GM12878 (cell line): Measurements from ENCODE around the gene FBXW8. TPM values are rescaled to one million over a fixed set of nuclear protein-coding genes. Genes with fewer than 3 reads are reported as not detected.

ENCODE experiments used
- ATAC-seq: fragments of 200-7000 bp; cut with Tn5 transposase; 3 replicates; pipeline ENCODE4 v1.9.1; 2020; ENCODE audit warnings: mild to moderate bottlenecking, moderate library complexity
- BruUV-seq: library from RNA; stranded (reverse); fragments of 400-500 nt; replicated peaks from 2 replicates; lab custom pipeline; 2021; lab: Mats Ljungman, UMichigan
- CTCF ChIA-PET: fragments of 300-600 bp; sonication (Branson Sonifier 250); formaldehyde crosslinking; extraction: SDS; loops from one replicate; lab custom pipeline; 2021; ENCODE audit warnings: inconsistent platforms; lab: Yijun Ruan, JAX
- POLR2A ChIA-PET: fragments of 350-600 bp; formaldehyde crosslinking; extraction: SDS; loops from one replicate; lab custom pipeline; 2021; ENCODE audit warnings: inconsistent platforms; lab: Charles Lee
- RAD21 ChIA-PET: fragments of 300-600 bp; sonication (Branson Sonifier 250); formaldehyde crosslinking; loops from one replicate; lab custom pipeline; 2023; ENCODE audit warnings: antibody characterized with exemption; ENCODE audit not compliant: unreplicated experiment; lab: Charles Lee
- SMC1A ChIA-PET: fragments of 300-600 bp; sonication (Branson Sonifier 250); formaldehyde crosslinking; loops from one replicate; lab custom pipeline; 2023; ENCODE audit not compliant: unreplicated experiment, uncharacterized antibody; lab: Charles Lee
- DNase-seq: peaks from one replicate; pipeline ENCODE4 v3.0.0-alpha.2; 2011; ENCODE audit warnings: low read depth, low spot score
- FAIRE-seq: peaks from 3 replicates; lab custom pipeline; 2011; peaks lifted over from hg19 to GRCh38; lab: Jason Lieb, UNC
- H2AFZ ChIP-seq: 2 replicates; pipeline ENCODE4 v1.6.0; 2011; ENCODE audit warnings: low read depth, low read length, control low read depth; ENCODE audit not compliant: control insufficient read depth
- H3K27ac ChIP-seq: 2 replicates; pipeline ENCODE4 v1.5.1; 2011; ENCODE audit warnings: control low read depth; ENCODE audit not compliant: control insufficient read depth, insufficient read depth
- H3K27me3 ChIP-seq, 2 experiments: replicated peaks in 1 of 2; 2 replicates each; pipeline versions ENCODE4 v1.6.0 to v1.6.1; 2011; ENCODE audit warnings: low read length in 1 of 2; ENCODE audit not compliant: control insufficient read depth in 2 of 2, insufficient read depth in 2 of 2
- H3K36me3 ChIP-seq, 2 experiments: 2 replicates each; pipeline ENCODE4 v1.5.1; 2011; ENCODE audit warnings: low read length in 1 of 2; ENCODE audit not compliant: control insufficient read depth in 2 of 2, insufficient read depth in 2 of 2
- H3K4me1 ChIP-seq: 2 replicates; pipeline ENCODE4 v1.6.1; 2011; ENCODE audit warnings: mild to moderate bottlenecking, low read length, moderate library complexity, mixed read lengths; ENCODE audit not compliant: control insufficient read depth, insufficient read depth
- H3K4me2 ChIP-seq: 2 replicates; pipeline ENCODE4 v1.6.0; 2011; ENCODE audit warnings: control low read depth; ENCODE audit not compliant: control insufficient read depth, insufficient read depth
- H3K4me3 ChIP-seq: fragments of 200-600 bp; sonication (generic); 2 replicates; pipeline ENCODE4 v1.5.1; 2016
- H3K79me2 ChIP-seq: 2 replicates; pipeline ENCODE4 v1.6.0; 2011; ENCODE audit warnings: low read length; ENCODE audit not compliant: control insufficient read depth, insufficient read depth
- H3K9ac ChIP-seq: 2 replicates; pipeline ENCODE4 v1.8.0; 2011; ENCODE audit warnings: low read length, control low read depth, mixed read lengths; ENCODE audit not compliant: control insufficient read depth, insufficient read depth
- H3K9me3 ChIP-seq: replicated peaks from 3 replicates; pipeline ENCODE4 v1.5.1; 2011; ENCODE audit warnings: mild to moderate bottlenecking, low read length; ENCODE audit not compliant: control insufficient read depth, insufficient read depth
- H4K20me1 ChIP-seq: 2 replicates; pipeline ENCODE4 v1.6.0; 2011; ENCODE audit not compliant: control insufficient read depth, insufficient read depth
- HCFC1 ChIP-seq: fragments of 150-350 bp; IDR thresholded peaks from 2 replicates; pipeline ENCODE4 v1.6.1; 2014; ENCODE audit warnings: low read length
- KLF5 ChIP-seq: fragments of 450-650 bp; IDR thresholded peaks from 2 replicates; pipeline ENCODE4 v1.6.1; 2014; ENCODE audit warnings: mild to moderate bottlenecking; ENCODE audit not compliant: partially characterized antibody
- NFYB ChIP-seq: IDR thresholded peaks from 2 replicates; pipeline ENCODE4 v1.6.1; 2011; ENCODE audit warnings: low read depth, mild to moderate bottlenecking, low read length, improper control_type of control experiment, moderate library complexity; ENCODE audit not compliant: insufficient read depth
- NR2C2 ChIP-seq: IDR thresholded peaks from 2 replicates; pipeline ENCODE4 v1.6.1; 2011; ENCODE audit warnings: borderline replicate concordance, low read depth; ENCODE audit not compliant: control insufficient read depth, insufficient read length
- POLR2AphosphoS5 ChIP-seq: IDR thresholded peaks from 2 replicates; pipeline ENCODE4 v1.6.1; 2011; ENCODE audit warnings: mild to moderate bottlenecking, low read length, inconsistent platforms
- ZNF384 ChIP-seq: IDR thresholded peaks from 2 replicates; pipeline ENCODE4 v1.6.1; 2012; ENCODE audit warnings: low read depth, mild to moderate bottlenecking, low read length, improper control_type of control experiment, borderline replicate concordance
- WGBS: methylation state at CpG from one replicate; pipeline ENCODE4 v1.1.6; 2016; ENCODE audit warnings: low lambda C conversion rate; ENCODE audit not compliant: insufficient replicate concordance, insufficient coverage; ENCODE audit errors: missing lambda C conversion rate; 5-methylcytosine and 5-hydroxymethylcytosine counted together
- in situ Hi-C: fragments of 300-500 bp; cut with MboI; formaldehyde crosslinking; loops from 9 replicates; pipeline ENCODE4 v1.14.3; 2018; ENCODE audit warnings: mixed read lengths
- intact Hi-C: fragments of 100-400 bp; cut with micrococcal nuclease; formaldehyde crosslinking; loops from one replicate; pipeline ENCODE4 v1.14.2; 2022; ENCODE audit not compliant: unreplicated experiment
- polyA plus RNA-seq, 11 experiments: library from polyadenylated mRNA; depleted of rRNA in 4 of 11; unstranded in 6 of 11; stranded (reverse) in 5 of 11; fragments of >200 nt; fragmentation: Nextera tagmentation in 4 of 11; fragmentation: Illumina TruSeq in 1 of 11; extraction: Ambion mirVana in 4 of 11; extraction: Trizol in 1 of 11; gene quantifications; 1 replicate in 1 of 11; 2 replicates in 10 of 11; pipeline versions ENCODE4 v1.2.1 to v1.2.3, GENCODE V29; 2011 to 2016; ENCODE audit warnings: inconsistent platforms in 2 of 11, missing spikeins in 2 of 11, low read depth in 1 of 11
- total RNA-seq, 4 experiments: library from RNA; depleted of rRNA in 3 of 4; stranded (reverse); fragments of >200 nt in 3 of 4; fragmentation: Illumina TruSeq in 1 of 4; extraction: Trizol in 1 of 4; gene quantifications; 2 replicates each; pipeline versions ENCODE4 v1.2.1 to v1.2.3, GENCODE V29; 2013 to 2021
- TF ChIP-seq, protein P1 (sequence below): fragments of 450-650 bp; IDR thresholded peaks from 2 replicates; pipeline ENCODE4 v1.6.1; 2016; ENCODE audit warnings: mild to moderate bottlenecking
- TF ChIP-seq, protein P2 (sequence below): IDR thresholded peaks from 2 replicates; pipeline ENCODE4 v1.6.1; 2012; ENCODE audit warnings: low read length, inconsistent platforms
- TF ChIP-seq, protein P3 (sequence below): fragments of 450-650 bp; IDR thresholded peaks from 2 replicates; pipeline ENCODE4 v1.6.1; 2018; ENCODE audit warnings: mild to moderate bottlenecking, low read depth, moderate library complexity; ENCODE audit not compliant: partially characterized antibody
- TF ChIP-seq, protein P4 (sequence below): fragments of 450-650 bp; IDR thresholded peaks from 2 replicates; pipeline ENCODE4 v1.6.1; 2017; ENCODE audit warnings: mild to moderate bottlenecking, moderate library complexity
- TF ChIP-seq, protein P5 (sequence below): IDR thresholded peaks from 2 replicates; pipeline ENCODE4 v1.6.1; 2011; ENCODE audit warnings: low read depth, low read length, improper control_type of control experiment, borderline replicate concordance

FBXW8 gene
- total and polyA plus RNA-seq, 10 of the 15 experiments (the other 5 are each of a cell fraction or from before 2014, with no cell fraction given): 0.49 to 7.5 (median 4.4) TPM

DNA sequence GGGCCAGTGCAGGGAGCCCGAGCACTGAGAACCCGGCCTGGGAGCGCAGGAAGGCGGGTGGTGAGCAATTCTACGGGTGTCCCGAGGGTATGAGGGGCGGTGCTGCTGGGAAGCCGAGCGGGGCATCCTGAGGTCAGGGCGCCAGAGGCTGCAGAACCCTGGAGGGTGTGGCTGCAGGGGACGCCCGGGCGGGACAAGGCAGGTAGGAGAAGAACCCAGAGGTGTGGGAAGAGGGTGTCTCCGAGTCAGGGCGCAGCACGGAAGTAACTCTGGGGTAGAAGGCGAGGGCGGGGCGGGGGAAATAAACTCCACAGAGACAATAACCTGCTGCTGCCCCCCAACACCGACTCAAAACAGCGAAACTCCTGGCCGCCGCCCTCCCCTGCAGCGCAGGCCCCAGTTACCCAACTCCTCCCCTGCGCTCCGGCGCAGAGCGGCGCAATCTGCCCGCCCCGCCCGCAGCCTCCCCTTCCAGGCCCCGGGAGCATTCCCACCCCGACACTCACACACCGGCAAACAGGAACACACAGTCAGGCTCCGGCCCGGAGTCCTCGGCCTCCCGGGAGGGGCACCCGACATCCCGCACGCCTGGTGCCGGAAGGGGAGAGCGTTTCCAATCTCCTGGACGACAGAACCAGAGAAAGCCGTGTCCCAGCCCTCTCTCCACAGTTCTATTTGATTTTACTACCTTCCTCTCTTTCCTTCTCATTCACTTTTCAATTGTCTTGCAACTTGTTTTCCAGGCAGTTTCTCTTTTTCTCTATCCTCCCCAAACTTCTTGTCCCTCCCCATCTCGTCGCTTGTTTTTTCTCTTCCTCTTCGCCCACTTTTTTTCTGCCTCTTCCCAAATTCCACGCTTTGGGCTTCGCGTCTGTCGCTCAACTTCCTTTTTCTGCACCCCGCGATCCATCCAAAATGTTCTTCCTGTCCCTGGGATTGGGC is 31.9 kb upstream of the FBXW8 start:
- ChIA-PET SMC1A (no interaction called here), RAD21 (no interaction called here), POLR2A (no interaction called here), CTCF (no interaction called here)
- DNase-seq: no peak
- Histone ChIP-seq H4K20me1 (no peaks in the 10 kb centered on the region), H3K36me3 (no peaks in the 10 kb centered on the region), H3K79me2 (no peaks in the 10 kb centered on the region), H3K4me2 (peak overlapping the region; percentile 31; the same call in 1 of the 2 replicates), H3K27me3 (peaks cover 24 to 25% of the 10 kb centered on the region in 2 experiments), H3K27ac (no peak overlapping the region), H3K9me3 (no peaks in the 10 kb centered on the region), H2AFZ (no peak overlapping the region), H3K9ac (no peak overlapping the region), H3K4me3 (no peak overlapping the region), H3K4me1 (no peaks in the 10 kb centered on the region; the same call in 1 of the 2 replicates)
- intact Hi-C loops (no loop called here), in situ Hi-C loops (no loop called here)
- no peak for FAIRE-seq
- 3% methylated on average over 49 of the region's 55 CpGs for WGBS
- no peak for ATAC-seq
- BruUV-seq: no TSS peak
- TF ChIP-seq HCFC1 (no peak), NR2C2 (no peak), POLR2AphosphoS5 (no peak), ZNF384 (no peak), NFYB (no peak), KLF5 (no peak)
- TF ChIP-seq, protein P1, sequence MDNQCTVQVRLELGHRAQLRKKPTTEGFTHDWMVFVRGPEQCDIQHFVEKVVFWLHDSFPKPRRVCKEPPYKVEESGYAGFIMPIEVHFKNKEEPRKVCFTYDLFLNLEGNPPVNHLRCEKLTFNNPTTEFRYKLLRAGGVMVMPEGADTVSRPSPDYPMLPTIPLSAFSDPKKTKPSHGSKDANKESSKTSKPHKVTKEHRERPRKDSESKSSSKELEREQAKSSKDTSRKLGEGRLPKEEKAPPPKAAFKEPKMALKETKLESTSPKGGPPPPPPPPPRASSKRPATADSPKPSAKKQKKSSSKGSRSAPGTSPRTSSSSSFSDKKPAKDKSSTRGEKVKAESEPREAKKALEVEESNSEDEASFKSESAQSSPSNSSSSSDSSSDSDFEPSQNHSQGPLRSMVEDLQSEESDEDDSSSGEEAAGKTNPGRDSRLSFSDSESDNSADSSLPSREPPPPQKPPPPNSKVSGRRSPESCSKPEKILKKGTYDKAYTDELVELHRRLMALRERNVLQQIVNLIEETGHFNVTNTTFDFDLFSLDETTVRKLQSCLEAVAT: no peak
- TF ChIP-seq, protein P2, sequence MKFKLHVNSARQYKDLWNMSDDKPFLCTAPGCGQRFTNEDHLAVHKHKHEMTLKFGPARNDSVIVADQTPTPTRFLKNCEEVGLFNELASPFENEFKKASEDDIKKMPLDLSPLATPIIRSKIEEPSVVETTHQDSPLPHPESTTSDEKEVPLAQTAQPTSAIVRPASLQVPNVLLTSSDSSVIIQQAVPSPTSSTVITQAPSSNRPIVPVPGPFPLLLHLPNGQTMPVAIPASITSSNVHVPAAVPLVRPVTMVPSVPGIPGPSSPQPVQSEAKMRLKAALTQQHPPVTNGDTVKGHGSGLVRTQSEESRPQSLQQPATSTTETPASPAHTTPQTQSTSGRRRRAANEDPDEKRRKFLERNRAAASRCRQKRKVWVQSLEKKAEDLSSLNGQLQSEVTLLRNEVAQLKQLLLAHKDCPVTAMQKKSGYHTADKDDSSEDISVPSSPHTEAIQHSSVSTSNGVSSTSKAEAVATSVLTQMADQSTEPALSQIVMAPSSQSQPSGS: no peak
- TF ChIP-seq, protein P3, sequence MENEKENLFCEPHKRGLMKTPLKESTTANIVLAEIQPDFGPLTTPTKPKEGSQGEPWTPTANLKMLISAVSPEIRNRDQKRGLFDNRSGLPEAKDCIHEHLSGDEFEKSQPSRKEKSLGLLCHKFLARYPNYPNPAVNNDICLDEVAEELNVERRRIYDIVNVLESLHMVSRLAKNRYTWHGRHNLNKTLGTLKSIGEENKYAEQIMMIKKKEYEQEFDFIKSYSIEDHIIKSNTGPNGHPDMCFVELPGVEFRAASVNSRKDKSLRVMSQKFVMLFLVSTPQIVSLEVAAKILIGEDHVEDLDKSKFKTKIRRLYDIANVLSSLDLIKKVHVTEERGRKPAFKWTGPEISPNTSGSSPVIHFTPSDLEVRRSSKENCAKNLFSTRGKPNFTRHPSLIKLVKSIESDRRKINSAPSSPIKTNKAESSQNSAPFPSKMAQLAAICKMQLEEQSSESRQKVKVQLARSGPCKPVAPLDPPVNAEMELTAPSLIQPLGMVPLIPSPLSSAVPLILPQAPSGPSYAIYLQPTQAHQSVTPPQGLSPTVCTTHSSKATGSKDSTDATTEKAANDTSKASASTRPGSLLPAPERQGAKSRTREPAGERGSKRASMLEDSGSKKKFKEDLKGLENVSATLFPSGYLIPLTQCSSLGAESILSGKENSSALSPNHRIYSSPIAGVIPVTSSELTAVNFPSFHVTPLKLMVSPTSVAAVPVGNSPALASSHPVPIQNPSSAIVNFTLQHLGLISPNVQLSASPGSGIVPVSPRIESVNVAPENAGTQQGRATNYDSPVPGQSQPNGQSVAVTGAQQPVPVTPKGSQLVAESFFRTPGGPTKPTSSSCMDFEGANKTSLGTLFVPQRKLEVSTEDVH: no peak
- TF ChIP-seq, protein P4, sequence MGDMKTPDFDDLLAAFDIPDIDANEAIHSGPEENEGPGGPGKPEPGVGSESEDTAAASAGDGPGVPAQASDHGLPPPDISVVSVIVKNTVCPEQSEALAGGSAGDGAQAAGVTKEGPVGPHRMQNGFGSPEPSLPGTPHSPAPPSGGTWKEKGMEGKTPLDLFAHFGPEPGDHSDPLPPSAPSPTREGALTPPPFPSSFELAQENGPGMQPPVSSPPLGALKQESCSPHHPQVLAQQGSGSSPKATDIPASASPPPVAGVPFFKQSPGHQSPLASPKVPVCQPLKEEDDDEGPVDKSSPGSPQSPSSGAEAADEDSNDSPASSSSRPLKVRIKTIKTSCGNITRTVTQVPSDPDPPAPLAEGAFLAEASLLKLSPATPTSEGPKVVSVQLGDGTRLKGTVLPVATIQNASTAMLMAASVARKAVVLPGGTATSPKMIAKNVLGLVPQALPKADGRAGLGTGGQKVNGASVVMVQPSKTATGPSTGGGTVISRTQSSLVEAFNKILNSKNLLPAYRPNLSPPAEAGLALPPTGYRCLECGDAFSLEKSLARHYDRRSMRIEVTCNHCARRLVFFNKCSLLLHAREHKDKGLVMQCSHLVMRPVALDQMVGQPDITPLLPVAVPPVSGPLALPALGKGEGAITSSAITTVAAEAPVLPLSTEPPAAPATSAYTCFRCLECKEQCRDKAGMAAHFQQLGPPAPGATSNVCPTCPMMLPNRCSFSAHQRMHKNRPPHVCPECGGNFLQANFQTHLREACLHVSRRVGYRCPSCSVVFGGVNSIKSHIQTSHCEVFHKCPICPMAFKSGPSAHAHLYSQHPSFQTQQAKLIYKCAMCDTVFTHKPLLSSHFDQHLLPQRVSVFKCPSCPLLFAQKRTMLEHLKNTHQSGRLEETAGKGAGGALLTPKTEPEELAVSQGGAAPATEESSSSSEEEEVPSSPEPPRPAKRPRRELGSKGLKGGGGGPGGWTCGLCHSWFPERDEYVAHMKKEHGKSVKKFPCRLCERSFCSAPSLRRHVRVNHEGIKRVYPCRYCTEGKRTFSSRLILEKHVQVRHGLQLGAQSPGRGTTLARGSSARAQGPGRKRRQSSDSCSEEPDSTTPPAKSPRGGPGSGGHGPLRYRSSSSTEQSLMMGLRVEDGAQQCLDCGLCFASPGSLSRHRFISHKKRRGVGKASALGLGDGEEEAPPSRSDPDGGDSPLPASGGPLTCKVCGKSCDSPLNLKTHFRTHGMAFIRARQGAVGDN: no peak
- TF ChIP-seq, protein P5, sequence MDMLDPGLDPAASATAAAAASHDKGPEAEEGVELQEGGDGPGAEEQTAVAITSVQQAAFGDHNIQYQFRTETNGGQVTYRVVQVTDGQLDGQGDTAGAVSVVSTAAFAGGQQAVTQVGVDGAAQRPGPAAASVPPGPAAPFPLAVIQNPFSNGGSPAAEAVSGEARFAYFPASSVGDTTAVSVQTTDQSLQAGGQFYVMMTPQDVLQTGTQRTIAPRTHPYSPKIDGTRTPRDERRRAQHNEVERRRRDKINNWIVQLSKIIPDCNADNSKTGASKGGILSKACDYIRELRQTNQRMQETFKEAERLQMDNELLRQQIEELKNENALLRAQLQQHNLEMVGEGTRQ: no peak
